Activated CD8-positive, alpha-beta memory T cell treated with anti-CD3 and anti-CD28 coated beads for 36 hours (primary cell): Measurements from ENCODE around the gene FLCN. TPM values are rescaled to one million over a fixed set of nuclear protein-coding genes. Genes with fewer than 3 reads are reported as not detected.

Source experiments
- CTCF ChIA-PET: fragments of 350-600 bp; sonication (Branson Sonifier 250); formaldehyde crosslinking; loops from one replicate; lab custom pipeline; 2021; ENCODE audit warnings: antibody characterized with exemption; lab: Charles Lee
- POLR2A ChIA-PET: fragments of 350-600 bp; sonication (Branson Sonifier 250); formaldehyde crosslinking; loops from one replicate; lab custom pipeline; 2021; ENCODE audit warnings: antibody characterized with exemption; lab: Charles Lee
- total RNA-seq, 2 experiments: library from RNA; stranded (reverse); gene quantifications; one replicate each; pipeline ENCODE4 v1.2.3, GENCODE V29; 2021

Gene FLCN
- total RNA-seq, 2 experiments from 2014 or later = 22.2 to 25.7 TPM

- POLR2A ChIA-PET = interaction anchor here (0.7 kb wide), 1 partner anchor 86 kb away, joined by 3 read pairs; no protein-coding TSS in a partner anchor
- CTCF ChIA-PET = interaction anchor here (0.6 kb wide), 1 partner anchor 60 kb away, joined by 3 read pairs; no protein-coding TSS in a partner anchor
These were observed 41.5 kb downstream of the FLCN start for GRCh38 chr17:17195466-17195865.

- CTCF ChIA-PET = no interaction called here
- POLR2A ChIA-PET = interaction anchor here (0.5 to 1.0 kb wide), 3 partner anchors 9 to 41 kb away, joined by 3 to 14 read pairs (median 3); no protein-coding TSS in a partner anchor
These were observed 45.0 kb downstream of the FLCN start for GRCh38 chr17:17191961-17192381.

GRCh38 chr17:17191346-17191792, 45.6 kb downstream of the FLCN start:
- ChIA-PET CTCF (no interaction called here), POLR2A (interaction anchor here (0.6 to 1.0 kb wide), 3 partner anchors 9 to 961 kb away, joined by 3 read pairs; no protein-coding TSS in a partner anchor)

- ChIA-PET POLR2A (no interaction called here), CTCF (interaction anchor here (0.7 to 0.8 kb wide), 2 partner anchors 15 to 83 kb away, joined by 3 read pairs; no protein-coding TSS in a partner anchor)
These were observed 46.8 kb downstream of the FLCN start for GRCh38 chr17:17190188-17190587.

GRCh38 chr17:17189559-17189958, 47.4 kb downstream of the FLCN start:
- POLR2A ChIA-PET = no interaction called here
- CTCF ChIA-PET = no interaction called here

- ChIA-PET POLR2A (interaction anchor here (0.7 kb wide), 1 partner anchor 161 kb away, joined by 12 read pairs; no protein-coding TSS in a partner anchor), CTCF (interaction anchor here (0.7 kb wide), 1 partner anchor 25 kb away, joined by 4 read pairs; no protein-coding TSS in a partner anchor)
These were observed 48.4 kb downstream of the FLCN start for GRCh38 chr17:17188586-17188985.

- ChIA-PET CTCF (interaction anchor here (1.0 kb wide), 1 partner anchor 126 kb away, joined by 3 read pairs; no protein-coding TSS in a partner anchor), POLR2A (no interaction called here)
These were observed 50.1 kb downstream of the FLCN start for GRCh38 chr17:17186551-17187505.

- POLR2A ChIA-PET = no interaction called here
- CTCF ChIA-PET = interaction anchor here (1.0 kb wide), 2 partner anchors 20 to 127 kb away, joined by 3 read pairs; partner anchors contain the start of gene PLD6
These were observed 50.9 kb downstream of the FLCN start for GRCh38 chr17:17186051-17186450.

GRCh38 chr17:17184985-17185757, 51.8 kb downstream of the FLCN start:
- ChIA-PET CTCF (interaction anchor here (1.0 kb wide), 1 partner anchor 21 kb away, joined by 3 read pairs; the partner anchor contains the start of gene PLD6), POLR2A (interaction anchor here (1.2 kb wide), 1 partner anchor 20 kb away, joined by 5 read pairs; no protein-coding TSS in a partner anchor)

- ChIA-PET CTCF (interaction anchor here (0.6 to 1.3 kb wide), 2 partner anchors 8 to 198 kb away, joined by 4 read pairs; no protein-coding TSS in a partner anchor), POLR2A (interaction anchor here (0.8 kb wide), 1 partner anchor 12 kb away, joined by 3 read pairs; no protein-coding TSS in a partner anchor)
These were observed 53.2 kb downstream of the FLCN start for GRCh38 chr17:17183744-17184143.

GRCh38 chr17:17182598-17183136, 54.3 kb downstream of the FLCN start:
- CTCF ChIA-PET = interaction anchor here (0.7 kb wide), 1 partner anchor 124 kb away, joined by 3 read pairs; no protein-coding TSS in a partner anchor

GRCh38 chr17:17181666-17182597, 55.0 kb downstream of the FLCN start:
- ChIA-PET CTCF (interaction anchor here (0.7 to 1.3 kb wide), 4 partner anchors 10 to 192 kb away, joined by 3 to 4 read pairs (median 4); no protein-coding TSS in a partner anchor), POLR2A (interaction anchor here (0.6 kb wide), 1 partner anchor 54 kb away, joined by 3 read pairs; no protein-coding TSS in a partner anchor)

More at GRCh38 chr17:17182598-17183136, 54.3 kb downstream of the FLCN start:
- POLR2A ChIA-PET = no interaction called here

- ChIA-PET CTCF (interaction anchor here (0.6 to 1.3 kb wide), 4 partner anchors 9 to 191 kb away, joined by 3 to 4 read pairs (median 4); no protein-coding TSS in a partner anchor), POLR2A (interaction anchor here (0.6 kb wide), 1 partner anchor 53 kb away, joined by 3 read pairs; no protein-coding TSS in a partner anchor)
These were observed 56.0 kb downstream of the FLCN start for GRCh38 chr17:17180741-17181525.

GRCh38 chr17:17180141-17180603, 56.8 kb downstream of the FLCN start:
- ChIA-PET POLR2A (interaction anchor here (0.7 kb wide), 1 partner anchor 12 kb away, joined by 3 read pairs; no protein-coding TSS in a partner anchor), CTCF (interaction anchor here (0.6 kb wide), 1 partner anchor 54 kb away, joined by 4 read pairs; no protein-coding TSS in a partner anchor)

- ChIA-PET CTCF (interaction anchor here (0.7 to 1.0 kb wide), 2 partner anchors 19 to 187 kb away, joined by 3 to 4 read pairs; no protein-coding TSS in a partner anchor), POLR2A (interaction anchor here (0.6 kb wide), 2 partner anchors 11 to 284 kb away, joined by 3 to 4 read pairs; no protein-coding TSS in a partner anchor)
These were observed 57.6 kb downstream of the FLCN start for GRCh38 chr17:17179371-17179827.
